HG02571 (cell line): ENCODE results near the gene CLCNKB.
"Not testable (repeated sequence)": the region's sequence is repeated elsewhere in the genome, so short reads cannot be mapped to it uniquely, and the experiment has no call there.

ENCODE experiments used
- ATAC-seq: cut with Tn5 transposase; IDR thresholded peaks from one replicate; pipeline ENCODE4 v1.9.1; 2021; ENCODE audit warnings: mild to moderate bottlenecking, moderate library complexity; ENCODE audit not compliant: unreplicated experiment

Gene CLCNKB

GRCh38 chr1:16055613-16056520, 12.3 kb downstream of the CLCNKB start:
- ATAC-seq, result peak; percentile 67

- not testable (repeated sequence) for ATAC-seq
Observed at GRCh38 chr1:16056521-16056912, 12.9 kb downstream of the CLCNKB start.

- not testable (repeated sequence) for ATAC-seq
Observed at GRCh38 chr1:16057314-16057915, 13.8 kb downstream of the CLCNKB start.

GRCh38 chr1:16058394-16059120, 15.0 kb downstream of the CLCNKB start:
- ATAC-seq, result not testable (repeated sequence)

GRCh38 chr1:16061266-16061665, 17.7 kb downstream of the CLCNKB start:
- ATAC-seq, result no peak

- ATAC-seq, result not testable (repeated sequence)
Observed at GRCh38 chr1:16061989-16062686, 18.6 kb downstream of the CLCNKB start.

GRCh38 chr1:16062687-16063075, 19.1 kb downstream of the CLCNKB start:
- ATAC-seq, result not testable (repeated sequence)

GRCh38 chr1:16063226-16063829, 19.7 kb downstream of the CLCNKB start:
- no peak for ATAC-seq

- ATAC-seq, result no peak
Observed at GRCh38 chr1:16063921-16064320, 20.3 kb downstream of the CLCNKB start.

GRCh38 chr1:16064536-16065268, 21.1 kb downstream of the CLCNKB start:
- no peak for ATAC-seq

GRCh38 chr1:16065269-16065576, 21.6 kb downstream of the CLCNKB start:
- no peak for ATAC-seq

GRCh38 chr1:16066245-16066644, 22.7 kb downstream of the CLCNKB start:
- ATAC-seq, result no peak

- no peak for ATAC-seq
Observed at GRCh38 chr1:16067127-16067768, 23.7 kb downstream of the CLCNKB start.

GRCh38 chr1:16067933-16068332, 24.4 kb downstream of the CLCNKB start:
- ATAC-seq, result no peak

- no peak for ATAC-seq
Observed at GRCh38 chr1:16068356-16069270, 25.0 kb downstream of the CLCNKB start.

- no peak for ATAC-seq
Observed at GRCh38 chr1:16070640-16071355, 27.2 kb downstream of the CLCNKB start.

GRCh38 chr1:16071614-16072013, 28.0 kb downstream of the CLCNKB start:
- no peak for ATAC-seq

- no peak for ATAC-seq
Observed at GRCh38 chr1:16072095-16072494, 28.5 kb downstream of the CLCNKB start.
